ENCODE data around the gene WDR38. TPM values are rescaled to one million over a fixed set of nuclear protein-coding genes. Genes with fewer than 3 reads are reported as not detected.
A peak's percentile ranks its signal among the peaks of the same experiment; 100 is the strongest.

Gene WDR38, protein sequence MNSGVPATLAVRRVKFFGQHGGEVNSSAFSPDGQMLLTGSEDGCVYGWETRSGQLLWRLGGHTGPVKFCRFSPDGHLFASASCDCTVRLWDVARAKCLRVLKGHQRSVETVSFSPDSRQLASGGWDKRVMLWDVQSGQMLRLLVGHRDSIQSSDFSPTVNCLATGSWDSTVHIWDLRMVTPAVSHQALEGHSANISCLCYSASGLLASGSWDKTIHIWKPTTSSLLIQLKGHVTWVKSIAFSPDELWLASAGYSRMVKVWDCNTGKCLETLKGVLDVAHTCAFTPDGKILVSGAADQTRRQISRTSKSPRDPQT
- 1 to 10 TPM in 1 of 2 donors, not detected in 1; 3.6 TPM for total RNA-seq
- polyA plus RNA-seq (ENCODE audit: insufficient read length in 6 of 6) = 1 to 10 TPM; 1.3 to 8.3 (median 4.1) TPM
- long read RNA-seq, donor 1, partial matches to known transcripts = 4,781 of 4,858 reads
- long read RNA-seq, donor 1, other reads (novel, unspliced or antisense) = 74 of 4,858 reads
- long read RNA-seq, donor 2, partial matches to known transcripts = 5,337 of 5,401 reads
- long read RNA-seq, donor 2, other reads (novel, unspliced or antisense) = 64 of 5,401 reads
- long read RNA-seq, donor 3 = 0 reads
- long read RNA-seq, donor 4 = 0 reads
- long read RNA-seq, donor 5, partial matches to known transcripts = 0 of 4 reads
- long read RNA-seq, donor 5, other reads (novel, unspliced or antisense) = 0 of 4 reads
- long read RNA-seq, donor 6, partial matches to known transcripts = 1,930 of 6,016 reads
- long read RNA-seq, donor 6, other reads (novel, unspliced or antisense) = 4,086 of 6,016 reads
- long read RNA-seq, donor 7, partial matches to known transcripts = 3,267 of 3,292 reads
- long read RNA-seq, donor 7, other reads (novel, unspliced or antisense) = 25 of 3,292 reads
- long read RNA-seq, donor 8, partial matches to known transcripts = 1,013 of 2,740 reads
- long read RNA-seq, donor 8, other reads (novel, unspliced or antisense) = 1,725 of 2,740 reads
- long read RNA-seq, donor 9 = 0 reads
- long read RNA-seq, donor 10, partial matches to known transcripts = 4 of 17 reads
- long read RNA-seq, donor 10, other reads (novel, unspliced or antisense) = 6 of 17 reads
- long read RNA-seq, donor 11, partial matches to known transcripts = 0 of 2 reads
- long read RNA-seq, donor 11, other reads (novel, unspliced or antisense) = 0 of 2 reads
- long read RNA-seq, donor 12, partial matches to known transcripts = 3,240 of 3,279 reads
- long read RNA-seq, donor 12, other reads (novel, unspliced or antisense) = 37 of 3,279 reads

DNA sequence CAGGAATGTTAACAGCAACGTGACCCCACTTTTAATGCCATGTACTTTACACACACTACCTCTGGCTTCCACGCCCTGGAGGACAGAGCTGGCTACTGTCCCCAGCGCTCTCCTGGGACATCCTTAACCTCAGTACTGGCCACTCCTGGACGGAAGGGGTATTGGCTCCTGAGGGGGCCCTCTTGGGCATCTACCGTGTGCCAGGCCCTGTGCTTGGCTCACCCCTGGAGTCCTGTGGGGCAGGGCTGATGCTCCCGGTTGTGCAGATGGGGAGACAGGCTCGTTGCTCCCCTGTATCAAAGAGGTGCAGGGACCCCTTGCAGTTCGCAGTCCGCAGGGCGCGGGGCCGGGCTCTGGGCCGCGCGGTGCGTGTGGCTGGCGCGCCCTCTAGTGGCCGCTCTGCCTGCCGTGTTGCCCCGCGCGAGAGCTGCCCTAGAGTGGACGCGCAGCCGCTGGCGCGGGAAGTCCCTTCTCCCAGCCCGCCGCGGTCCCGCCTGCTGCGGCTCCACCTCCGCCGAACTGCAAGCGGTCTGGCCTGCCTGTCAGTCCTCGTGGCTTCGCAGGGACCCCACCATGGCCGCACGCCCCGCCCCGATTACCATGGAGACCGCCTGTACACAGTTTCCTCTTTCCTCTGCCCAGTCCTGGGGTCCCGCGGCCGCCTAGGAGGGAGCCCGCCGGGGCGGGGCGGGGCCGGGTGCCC, at the start of gene WDR38:
WDR38 (plus strand) TSS at position 632 of the 703 bp plus-strand sequence. CDS start 72 bp downstream, outside the sequence.
- peak; percentile 71 to 96 (median 74) for DNase-seq
- intact Hi-C loops (cut with DNase I) = no loop called here
- Histone ChIP-seq H3K4me1 (peaks cover 8 to 17% of the 10 kb centered on the region in 2 donors), H3K27ac (no peak within 1 kb of the TSS), H3K4me3 (peak within 1 kb of the TSS; percentile 33 to 37), H3K27me3 (no peaks in the 10 kb centered on the region), H3K9me3 (no peaks in the 10 kb centered on the region), H3K36me3 (peaks cover 0 to 22% of the 10 kb centered on the region in 2 donors)
- peak; percentile 98 for TF ChIP-seq CTCF (IDR thresholded peaks at IDR 0.05)
- peak; percentile 95 for ATAC-seq

- DNase-seq = peak in 1 of 4 donors; percentile 63
- Histone ChIP-seq H3K27ac (no peak overlapping the region), H3K4me1 (peaks cover 7 to 22% of the 10 kb centered on the region in 2 donors), H3K27me3 (no peaks in the 10 kb centered on the region), H3K36me3 (no peaks in the 10 kb centered on the region), H3K4me3 (no peak overlapping the region), H3K9me3 (no peaks in the 10 kb centered on the region)
- no peak for TF ChIP-seq CTCF (IDR thresholded peaks at IDR 0.05)
- intact Hi-C loops (cut with DNase I) = no loop called here
- no peak for ATAC-seq
Measured at GRCh38 chr9:124803911-124804310, 49.3 kb upstream of the WDR38 start.

DNA sequence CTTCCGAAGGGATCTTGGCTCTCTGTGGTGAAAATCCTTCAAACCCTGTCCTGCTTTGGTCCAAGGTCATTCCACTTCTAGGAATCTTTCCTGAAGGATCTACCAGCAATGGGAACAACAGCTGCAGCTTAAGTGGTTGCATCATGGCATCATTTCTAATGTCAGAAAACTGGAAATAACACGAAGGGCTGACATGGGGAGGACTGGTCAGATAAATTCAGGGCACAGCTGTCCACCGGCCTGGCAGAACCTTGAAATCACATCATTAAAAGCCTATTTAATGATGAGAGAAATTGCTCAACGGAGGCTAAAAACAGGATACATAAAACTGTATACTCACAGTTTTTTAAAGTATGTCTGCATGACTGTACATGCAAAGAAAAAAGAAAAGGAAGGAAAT, 48.1 kb upstream of the WDR38 start:
- DNase-seq (peak in 2 of 4 donors; percentile 85 to 90), ATAC-seq (no peak)
- Histone ChIP-seq H3K4me3 (no peak overlapping the region), H3K27me3 (no peaks in the 10 kb centered on the region), H3K4me1 (peaks cover 3 to 13% of the 10 kb centered on the region in 2 donors), H3K27ac (no peak overlapping the region), H3K9me3 (no peaks in the 10 kb centered on the region), H3K36me3 (no peaks in the 10 kb centered on the region)
- no peak for TF ChIP-seq CTCF (IDR thresholded peaks at IDR 0.05)
- intact Hi-C loops (cut with DNase I) = no loop called here

- H3K27ac ChIP-seq = no peak overlapping the region
- H3K4me1 ChIP-seq = no peaks in the 10 kb centered on the region
- intact Hi-C loops (cut with DNase I) = no loop called here
Measured at GRCh38 chr9:124808246-124808956, 44.9 kb upstream of the WDR38 start.

More at GRCh38 chr9:124808246-124808956, 44.9 kb upstream of the WDR38 start:
- no peak overlapping the region for H3K4me3 ChIP-seq
- DNase-seq (no peak), ATAC-seq (no peak)
- no peaks in the 10 kb centered on the region for H3K27me3 ChIP-seq
- H3K9me3 ChIP-seq = no peaks in the 10 kb centered on the region
- no peak for TF ChIP-seq CTCF (IDR thresholded peaks at IDR 0.05)
- no peaks in the 10 kb centered on the region for H3K36me3 ChIP-seq
